Suppressor macrophage (primary cell): ENCODE measurements around the gene CHST11.

Experiments used
- DNase-seq, 4 experiments: peaks; one replicate each; pipeline ENCODE4 v3.0.0-alpha.2; 2020 to 2022

Gene CHST11

DNA sequence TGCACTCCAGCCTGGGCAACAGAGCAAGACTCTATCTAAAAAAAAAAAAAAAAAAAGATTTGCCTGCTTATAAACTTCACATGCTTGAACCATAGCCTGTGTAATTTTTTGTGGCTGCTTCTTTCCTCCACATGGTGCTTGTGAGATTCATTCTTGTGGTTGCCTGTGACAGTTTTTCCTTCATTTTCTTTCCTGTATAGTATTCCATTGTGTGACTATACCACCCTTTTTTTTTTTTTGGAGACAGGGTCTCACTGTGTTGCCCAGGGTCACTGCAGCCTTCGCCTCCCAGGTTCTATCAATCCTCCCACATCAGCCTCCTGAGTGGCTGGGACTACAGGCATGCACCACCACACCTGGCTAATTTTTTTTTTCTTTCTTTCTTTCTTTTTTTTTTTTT lies 22.6 kb upstream of the CHST11 start:
- no peak for DNase-seq

DNA sequence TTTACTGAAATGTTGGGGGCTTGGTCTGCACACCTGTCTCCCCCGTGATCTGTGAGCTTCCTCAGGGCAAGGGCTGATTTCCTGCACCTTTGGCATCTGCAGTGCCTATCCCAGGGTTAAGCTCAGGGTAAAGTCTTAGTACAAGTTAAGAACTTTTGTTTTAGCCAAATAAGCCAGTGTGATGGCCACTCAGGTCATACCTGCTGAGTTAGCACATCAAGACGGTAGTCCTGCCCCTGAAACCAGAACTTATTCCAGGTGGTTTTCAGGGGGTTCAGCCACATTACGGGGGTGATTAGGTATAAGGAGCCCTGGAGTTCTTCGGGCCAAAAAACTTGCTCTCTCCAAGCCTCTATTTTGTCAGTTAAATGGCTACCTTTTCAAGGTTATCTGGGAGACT lies 21.6 kb upstream of the CHST11 start:
- DNase-seq = no peak

DNA sequence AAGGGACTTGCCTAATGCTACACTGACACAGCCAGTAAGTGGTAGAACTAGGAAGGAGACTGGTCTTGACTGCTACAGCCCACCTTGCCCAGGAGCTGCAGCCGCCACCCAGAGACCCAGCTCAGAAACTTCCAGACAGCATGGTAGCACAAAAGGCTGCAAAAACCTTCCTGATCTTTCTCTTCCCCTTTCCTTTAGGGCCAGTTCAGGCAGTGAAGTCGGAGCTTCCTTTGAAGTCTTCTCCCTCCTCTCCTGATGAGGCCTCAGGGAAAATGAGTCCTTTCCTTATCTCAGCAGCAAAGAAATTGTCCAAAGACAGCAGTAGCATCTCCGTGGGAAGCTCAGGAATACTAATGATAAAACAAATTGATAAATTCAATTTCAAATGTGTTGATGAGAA lies 21.0 kb upstream of the CHST11 start:
- no peak for DNase-seq

DNA sequence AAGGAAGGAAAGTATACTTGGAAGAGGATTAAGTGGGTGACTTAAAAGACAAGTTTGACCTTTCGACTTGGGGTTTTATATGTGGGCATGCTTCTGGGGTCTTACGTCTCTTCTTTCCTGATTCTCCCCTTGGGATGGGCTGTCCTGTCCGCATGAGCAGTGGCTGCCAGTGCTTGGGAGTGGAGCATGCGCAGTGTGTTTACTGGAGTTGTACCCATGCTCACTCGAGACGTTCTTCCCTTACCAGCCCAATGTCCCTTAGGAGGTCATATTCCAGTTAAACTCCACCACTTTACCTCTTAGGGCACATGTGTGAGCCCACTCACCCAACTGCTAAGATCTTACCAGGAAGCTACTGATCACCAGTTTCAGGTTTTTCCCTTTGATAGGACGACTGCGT lies 20.0 kb upstream of the CHST11 start:
- no peak for DNase-seq

DNA sequence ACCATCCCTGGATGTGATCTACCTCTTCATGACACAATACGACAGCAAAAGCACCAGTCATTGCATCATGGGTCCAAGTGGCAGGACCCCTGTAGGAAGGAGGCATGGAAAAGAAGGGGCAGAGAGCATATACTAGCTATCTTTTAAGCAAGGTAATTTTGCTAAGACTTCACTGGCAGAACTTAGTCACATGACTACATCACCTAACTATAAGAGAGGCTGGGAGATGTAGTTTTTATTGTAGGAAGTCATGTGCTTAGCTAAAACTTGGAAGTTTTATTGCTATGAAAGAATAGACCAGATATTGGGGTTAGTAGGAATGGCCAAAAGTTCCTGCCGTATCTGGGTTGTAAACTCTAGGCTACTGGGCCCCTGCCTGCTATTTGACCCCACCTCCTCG lies 18.6 kb upstream of the CHST11 start:
- DNase-seq = no peak

DNA sequence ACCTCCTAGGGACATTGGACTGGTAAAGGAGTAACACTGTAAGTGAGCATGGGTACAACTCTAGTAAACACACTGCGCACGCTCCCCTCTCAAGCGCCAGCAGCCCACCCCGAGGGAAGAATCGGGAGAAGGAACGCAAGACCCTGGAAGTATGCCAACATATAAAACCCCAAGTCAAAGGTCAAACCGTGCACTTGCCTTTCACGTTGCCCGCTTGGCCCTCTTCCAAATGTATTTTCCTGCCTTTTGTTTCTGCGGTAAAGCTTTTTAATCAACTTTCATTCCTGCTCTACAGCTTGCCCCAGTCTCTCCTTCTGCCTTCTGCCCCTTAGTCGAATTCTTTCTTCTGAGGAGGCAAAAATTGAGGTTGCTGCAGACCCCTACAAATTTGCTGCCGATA lies 17.6 kb upstream of the CHST11 start:
- DNase-seq = no peak

DNA sequence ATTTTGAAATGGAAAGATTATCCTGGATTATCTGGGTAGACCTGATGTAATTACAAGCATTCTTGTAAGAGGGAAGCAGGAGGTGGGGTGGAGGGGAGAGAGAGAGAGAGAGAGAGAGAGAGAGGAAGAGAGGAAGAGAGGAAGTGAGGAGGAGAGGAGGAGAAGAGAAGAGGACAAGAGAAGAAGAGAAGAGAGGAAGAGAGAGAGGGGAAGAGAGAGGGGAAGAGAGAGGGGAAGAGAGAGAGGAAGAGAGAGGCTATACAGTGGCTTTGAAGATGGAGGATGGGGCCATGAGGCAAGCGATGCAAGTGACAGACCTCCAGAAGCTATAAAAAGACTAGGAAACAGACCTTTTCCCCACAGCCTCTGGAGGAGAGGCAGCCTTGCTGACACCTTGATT lies 13.7 kb upstream of the CHST11 start:
- DNase-seq = no peak

DNA sequence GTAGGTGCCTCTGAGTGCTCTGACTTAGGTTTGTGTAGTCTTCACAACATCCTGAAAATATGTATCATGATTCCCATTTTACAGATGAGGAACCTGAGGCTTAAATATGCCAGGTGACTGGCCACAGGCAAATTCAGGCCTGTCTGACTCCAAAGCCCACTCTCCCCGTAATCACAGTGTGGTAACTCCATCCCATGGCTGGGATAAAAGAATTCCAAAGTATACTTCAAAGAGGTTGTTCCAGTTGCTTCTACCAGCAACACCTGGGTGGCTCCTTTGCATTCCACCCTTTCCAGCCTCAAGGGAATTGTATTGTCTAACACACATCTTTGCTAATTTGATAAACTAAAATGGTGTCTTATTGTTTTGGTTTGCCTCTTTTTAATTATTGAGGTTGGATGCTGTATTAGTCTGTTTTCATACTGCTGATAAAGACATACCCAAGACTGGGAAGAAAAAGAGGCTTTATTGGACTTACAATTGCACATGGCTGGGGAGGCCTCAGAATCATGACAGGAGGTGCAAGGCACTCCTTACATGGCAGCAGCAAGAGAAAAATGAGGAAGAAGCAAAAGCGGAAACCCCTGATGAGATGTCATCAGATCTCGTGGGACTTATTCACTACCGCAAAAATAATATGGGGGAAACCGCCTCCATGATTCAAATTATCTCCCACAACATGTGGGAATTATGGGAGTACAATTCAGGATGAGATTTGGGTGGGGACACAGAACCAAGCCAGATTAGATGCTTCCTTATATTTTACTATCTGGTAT lies 9.9 kb upstream of the CHST11 start:
- peak in 2 of 4 experiments; percentile 18 to 29 for DNase-seq

DNA sequence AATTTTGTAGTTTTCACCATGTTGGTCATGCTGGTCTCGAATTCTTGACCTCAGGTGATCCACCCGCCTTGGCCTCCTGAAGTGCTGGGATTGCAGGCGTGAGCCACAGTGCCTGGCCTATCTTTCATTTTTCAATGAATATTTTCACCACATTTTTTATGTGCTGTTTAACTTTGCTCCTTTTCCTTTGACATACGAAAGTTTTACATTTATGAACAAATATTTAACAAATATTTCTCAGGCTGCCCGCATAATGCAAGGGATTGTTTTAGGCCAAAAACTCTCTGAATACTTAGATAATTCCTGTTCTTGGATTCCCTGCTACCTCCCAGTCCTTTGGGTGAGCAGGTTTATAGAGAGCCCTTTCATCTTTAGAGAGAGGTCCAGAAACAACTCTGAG lies 8.7 kb upstream of the CHST11 start:
- DNase-seq = no peak

DNA sequence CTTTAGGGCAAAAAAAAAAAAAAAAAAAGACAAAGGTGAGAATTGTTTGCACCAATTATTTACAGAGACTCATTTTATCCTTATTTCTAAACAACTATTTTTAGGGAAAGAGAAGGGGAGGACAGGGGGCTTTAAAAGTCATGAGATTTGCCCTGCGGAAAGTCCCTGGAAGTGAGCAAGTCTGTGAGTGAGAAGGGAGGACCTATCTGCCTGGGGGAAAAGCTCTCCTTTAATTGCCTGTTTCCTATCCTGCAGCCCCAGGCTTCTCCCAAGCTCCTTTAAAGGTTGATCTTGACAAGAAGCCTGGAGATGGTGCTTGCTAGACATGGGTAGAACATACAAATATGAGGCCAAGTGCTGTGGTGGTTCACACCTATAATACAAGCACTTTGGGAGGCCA lies 8.3 kb upstream of the CHST11 start:
- no peak for DNase-seq

DNA sequence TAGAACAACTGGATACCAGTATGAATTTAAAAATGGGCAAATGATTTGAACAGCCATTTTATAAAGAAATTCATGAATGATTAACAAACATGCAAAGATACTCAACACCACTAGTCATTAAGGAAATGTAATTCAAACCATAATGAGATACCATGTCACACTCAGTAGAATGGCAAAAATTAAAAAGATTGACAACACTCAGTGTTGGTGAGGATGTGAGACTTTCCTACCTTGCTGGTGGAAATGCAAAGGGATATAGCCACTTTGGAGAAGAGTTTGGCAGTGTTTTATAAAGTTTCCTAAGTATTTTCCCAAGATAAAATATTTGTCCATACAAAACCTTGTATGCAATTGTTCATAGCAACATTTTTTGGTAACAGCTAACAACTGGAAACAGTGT lies 6.0 kb upstream of the CHST11 start:
- no peak for DNase-seq

DNA sequence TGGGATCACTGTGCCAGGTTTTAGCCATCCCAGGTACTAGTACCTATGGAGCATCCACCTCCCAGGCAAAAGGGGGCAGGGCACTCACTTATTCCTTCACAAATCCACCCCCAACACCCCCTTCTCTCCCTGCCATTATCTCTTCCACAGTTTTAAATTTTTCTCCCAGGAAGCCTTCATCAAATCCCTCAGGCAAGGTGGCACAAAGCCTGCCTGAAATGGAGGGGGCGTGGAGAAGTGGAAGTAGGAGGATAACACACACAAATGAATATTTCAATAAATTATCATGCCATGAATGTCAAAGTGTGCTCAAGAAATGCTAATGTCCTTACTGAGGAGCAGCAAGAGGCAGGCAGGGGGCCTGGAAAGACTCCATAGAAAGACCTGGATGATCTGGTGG lies 4.7 kb upstream of the CHST11 start:
- no peak for DNase-seq

DNA sequence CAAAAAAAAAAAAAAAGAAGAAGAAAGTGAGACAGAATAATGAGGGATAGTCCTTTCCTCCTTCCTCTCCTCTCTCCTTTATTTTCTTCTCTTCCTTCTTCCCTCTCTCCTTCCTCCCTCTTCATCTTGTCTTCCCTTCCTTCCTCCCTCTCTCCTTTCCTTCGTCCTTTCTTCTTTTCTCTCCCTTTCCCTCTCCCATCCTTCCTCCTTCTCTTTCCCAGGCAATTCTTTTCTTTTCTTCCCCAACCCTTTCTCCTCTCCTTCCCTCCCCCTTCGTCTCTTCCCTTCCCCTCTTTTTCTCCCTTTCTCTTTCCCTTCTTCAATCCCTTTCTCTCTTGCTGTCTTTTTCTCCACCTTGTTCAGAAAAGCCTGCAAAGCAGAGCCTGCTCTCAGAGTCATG lies 3.6 kb upstream of the CHST11 start:
- DNase-seq = no peak

DNA sequence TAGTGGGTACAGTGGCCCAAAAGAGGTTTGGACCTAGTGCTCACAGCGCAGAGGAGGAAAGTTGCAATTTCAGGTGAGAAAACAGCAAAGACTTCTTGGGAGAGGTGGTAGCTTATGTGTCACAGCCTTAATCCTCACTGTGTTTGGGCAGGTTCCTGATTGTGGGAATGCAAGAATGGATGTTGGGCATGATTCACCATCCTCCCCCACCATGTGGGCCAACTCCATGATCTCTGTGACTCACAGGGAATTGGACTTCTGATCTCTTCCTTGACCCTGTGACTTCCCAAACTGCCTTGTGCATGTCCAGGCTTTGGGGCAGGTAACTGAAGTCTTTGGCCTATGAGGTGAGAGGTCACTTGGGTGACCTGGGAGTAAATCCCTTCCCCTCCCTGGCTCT lies 1.8 kb upstream of the CHST11 start:
- peak in 3 of 4 experiments; percentile 31 to 48 (median 40) for DNase-seq

DNA sequence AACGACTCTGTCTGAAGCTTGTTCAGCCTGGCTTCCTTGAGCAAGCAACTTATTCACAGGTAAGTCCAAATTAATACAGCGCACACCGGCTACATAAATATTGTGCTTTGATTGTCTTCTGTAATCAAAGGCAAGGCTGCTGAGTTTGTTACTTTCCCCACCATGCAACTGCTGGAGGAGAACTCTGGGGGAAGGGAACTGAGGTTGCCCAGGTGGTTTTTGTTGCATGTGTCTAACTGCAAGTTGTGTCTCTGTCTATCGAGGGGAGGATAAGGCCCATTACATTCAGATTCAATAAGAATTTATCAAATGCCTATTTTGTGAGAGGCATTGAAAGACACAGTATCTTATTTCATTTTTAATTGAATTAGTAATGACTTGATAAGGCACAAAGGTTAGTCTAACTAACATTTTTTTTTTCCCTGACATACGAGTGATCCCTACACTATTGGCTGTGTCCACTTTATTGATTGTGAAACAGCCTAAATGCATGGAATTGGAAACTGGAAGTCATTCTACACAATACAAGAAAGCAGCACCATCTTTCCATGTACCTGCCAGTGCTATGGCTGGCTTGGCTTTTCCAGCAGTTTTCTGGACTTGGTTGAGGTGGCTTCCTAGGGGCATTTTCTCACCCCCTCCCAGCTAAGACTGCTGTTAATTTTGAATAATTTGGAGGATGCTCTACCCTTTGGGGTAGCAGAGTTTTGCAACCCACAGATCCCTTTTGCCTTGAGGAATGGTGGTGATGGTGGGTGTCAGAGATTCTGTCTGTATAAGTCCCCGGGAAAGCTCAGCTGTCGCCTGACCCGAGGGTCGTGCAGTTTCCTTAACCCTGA lies 951 bp upstream of the CHST11 start:
- no peak for DNase-seq

DNA sequence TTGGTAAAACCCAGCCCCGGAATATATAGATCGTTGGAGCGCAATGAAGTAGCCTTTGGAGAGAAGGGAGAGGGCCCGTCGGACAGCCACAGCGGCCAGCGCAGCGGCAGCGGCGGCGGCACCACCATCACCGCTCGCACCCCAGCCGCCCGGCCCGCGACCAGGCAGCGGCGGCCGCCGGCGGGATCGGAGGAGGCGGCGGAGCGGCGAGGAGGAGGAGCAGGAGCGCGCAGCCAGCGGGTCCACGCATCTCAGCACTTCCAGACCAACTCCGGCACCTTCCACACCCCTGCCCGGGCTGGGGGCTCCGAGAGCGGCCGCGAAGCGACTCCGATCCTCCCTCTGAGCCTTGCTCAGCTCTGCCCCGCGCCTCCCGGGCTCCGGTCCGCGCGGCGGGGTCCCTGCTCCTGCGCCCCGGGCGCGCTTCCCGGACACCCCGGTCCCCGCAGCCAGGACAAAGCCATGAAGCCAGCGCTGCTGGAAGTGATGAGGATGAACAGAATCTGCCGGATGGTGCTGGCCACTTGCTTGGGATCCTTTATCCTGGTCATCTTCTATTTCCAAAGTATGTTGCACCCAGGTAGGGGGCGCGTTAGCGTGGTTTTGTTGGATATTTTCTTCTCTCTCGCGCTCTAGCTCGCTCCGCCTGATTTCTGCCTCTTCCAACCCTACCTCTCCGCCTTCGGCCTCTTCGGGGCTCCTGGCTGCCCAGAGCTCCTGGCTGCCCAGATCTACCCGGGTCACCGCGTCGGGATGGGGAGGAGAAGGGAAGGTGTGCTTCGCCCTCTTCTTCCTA lies 400 bp downstream of the CHST11 start:
- peak; percentile 41 to 63 (median 51) for DNase-seq

DNA sequence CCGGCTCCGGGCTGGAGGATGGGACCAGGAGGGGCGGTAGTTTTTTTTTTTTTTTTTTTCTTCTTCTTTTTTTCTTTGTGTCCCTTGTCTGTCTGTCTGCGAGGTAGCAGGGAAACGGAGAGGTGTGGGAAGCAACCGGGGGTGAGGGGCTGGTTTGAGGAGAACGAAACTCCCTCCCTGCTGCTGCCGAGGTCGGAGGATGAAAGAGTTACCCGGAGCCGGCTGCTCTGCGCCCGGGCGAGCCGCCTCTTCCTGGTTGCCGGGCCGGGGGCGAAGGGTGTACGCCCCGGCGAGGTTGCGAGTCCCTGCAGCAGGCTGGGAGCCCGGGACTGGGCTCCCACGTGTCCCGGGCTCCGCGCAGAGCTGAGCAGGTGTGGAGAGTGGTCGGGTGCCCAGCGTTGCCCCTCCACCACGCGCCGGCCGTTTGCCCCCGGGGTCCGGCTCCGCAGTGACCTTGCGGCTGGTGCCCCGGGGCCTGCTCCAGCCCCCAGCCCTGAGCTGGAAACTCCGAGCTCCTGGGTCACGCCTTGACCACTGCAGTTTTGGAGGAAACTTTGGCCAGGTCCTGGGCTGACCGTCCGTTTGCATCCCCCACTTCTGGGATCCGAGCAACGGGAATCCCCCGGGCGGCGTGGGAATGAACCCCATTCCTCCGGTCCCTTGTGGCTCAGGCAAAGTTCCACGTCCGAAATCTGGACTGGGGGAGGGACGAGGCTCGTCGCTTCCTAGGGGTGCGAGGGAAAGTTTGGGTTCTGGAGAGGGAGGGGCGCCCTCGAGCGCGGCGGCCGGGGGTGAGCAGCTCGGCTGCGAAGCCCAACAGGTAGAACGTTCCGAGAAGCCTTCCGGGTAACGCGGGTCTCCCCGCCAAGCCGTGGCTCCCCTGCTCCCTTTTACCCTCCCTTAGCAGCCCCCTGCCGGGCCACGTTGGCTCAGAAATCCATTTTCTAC lies 1.3 kb downstream of the CHST11 start:
- peak; percentile 40 to 69 (median 58) for DNase-seq

DNA sequence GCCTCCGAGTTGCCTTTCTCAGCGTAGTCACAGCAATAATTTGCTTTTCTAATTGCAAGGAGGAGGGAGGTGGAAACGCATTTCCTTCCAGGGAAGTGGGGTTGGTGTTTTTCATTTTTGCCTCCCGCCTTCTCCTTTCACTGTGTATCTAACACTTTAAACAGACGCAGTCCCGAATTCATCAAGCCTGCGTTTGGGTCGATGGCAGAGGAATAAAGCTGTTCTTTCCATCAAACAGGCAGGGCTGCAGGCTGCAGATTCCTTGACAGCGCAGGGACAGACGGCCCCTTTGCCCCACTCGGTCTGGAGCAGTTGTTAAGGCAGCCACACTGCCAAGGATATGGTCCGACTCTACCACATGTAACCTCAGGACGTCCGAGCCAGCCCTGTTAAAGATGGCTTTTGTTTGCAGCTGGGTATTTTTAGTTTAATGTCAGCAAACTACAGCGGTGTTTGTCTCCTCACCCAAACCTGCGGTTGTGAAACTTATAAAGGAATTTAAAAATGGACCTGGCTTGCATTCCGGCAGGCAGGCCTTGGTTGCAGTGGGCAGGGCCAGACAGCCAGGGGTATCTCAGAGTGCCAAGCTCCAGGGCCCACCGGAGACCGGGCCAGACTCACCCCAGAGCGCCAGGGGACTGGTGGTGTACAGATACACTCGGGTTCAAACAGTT lies 2.1 kb downstream of the CHST11 start:
- peak in 3 of 4 experiments; percentile 29 to 39 (median 37) for DNase-seq

DNA sequence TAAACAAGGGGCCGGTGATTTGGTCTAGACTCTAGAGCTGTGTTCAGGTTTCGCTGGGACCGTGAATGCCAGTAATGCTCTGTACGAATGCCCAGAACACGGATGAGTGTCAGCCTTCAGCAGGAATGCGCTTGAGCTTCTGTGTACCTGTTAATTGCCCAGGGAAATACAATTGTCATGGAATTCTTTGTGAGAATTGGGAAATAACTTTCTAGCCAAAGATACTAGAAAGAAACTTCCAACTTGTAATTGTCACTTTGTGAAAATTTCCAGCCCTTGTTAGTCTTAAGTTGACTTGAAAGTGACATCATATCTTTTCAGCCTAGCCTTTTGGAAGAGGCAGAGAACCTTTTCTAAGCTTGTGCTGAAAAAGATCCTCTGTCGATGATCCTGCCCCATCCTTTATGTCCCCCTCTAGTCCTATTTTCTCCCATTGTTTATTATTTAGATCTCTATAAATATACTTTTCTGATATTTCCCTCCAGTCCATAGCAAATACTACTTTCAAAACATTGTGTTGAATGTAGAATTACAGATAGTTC lies 2.7 kb downstream of the CHST11 start:
- no peak for DNase-seq

DNA sequence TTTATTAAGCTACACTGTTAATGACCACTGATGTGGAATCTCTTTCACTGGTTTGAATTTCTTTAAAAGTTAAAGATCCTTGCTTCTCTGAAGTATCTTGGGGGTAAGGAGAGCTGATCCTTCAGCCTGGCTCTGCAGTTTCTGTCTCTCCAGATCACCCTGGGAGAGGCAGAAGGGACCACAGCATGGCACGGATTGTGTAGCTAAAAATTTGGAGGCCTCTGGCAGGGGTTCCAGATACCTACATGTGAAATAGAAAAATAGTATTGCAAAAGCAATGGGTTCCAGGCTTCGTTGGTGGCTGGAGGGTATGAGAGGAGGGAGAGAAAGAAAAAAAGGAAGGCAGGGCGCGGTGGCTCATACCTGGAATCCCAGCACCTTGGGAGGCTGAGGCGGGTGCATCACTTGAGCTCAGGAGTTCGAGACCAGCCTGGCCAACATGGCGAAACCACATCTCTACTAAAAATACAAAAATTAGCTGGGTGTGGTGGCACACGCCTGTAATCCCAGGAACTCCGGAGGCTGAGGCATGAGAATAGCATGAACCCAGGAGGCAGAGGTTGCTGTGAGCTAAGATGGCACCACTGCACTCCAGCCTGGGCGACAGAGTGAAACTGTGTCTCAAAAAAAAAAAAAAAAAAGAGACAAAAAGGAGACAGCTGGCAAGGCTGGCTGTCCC lies 3.4 kb downstream of the CHST11 start:
- no peak for DNase-seq
